ENCODE data around the gene DCAF12L1. TPM values are rescaled to one million over a fixed set of nuclear protein-coding genes. Genes with fewer than 3 reads are reported as not detected.

Gene DCAF12L1
- total and polyA plus RNA-seq, 4 donors = 0.02 to 2.7 (median 0.08) TPM; not detected in 1

- DNase-seq (ENCODE audit: low spot score) = no peak
- H3K4me3 ChIP-seq (ENCODE audit: low read depth in 1 of 3, low read length in 3 of 3) = no peak overlapping the region
- TF ChIP-seq NR2F2 (IDR thresholded peaks at IDR 0.05) = no peak
- no peak for TF ChIP-seq RXRA (IDR thresholded peaks at IDR 0.05)
Observed at GRCh38 chrX:126551306-126551705, 1.3 kb downstream of the DCAF12L1 start.

GRCh38 chrX:126550816-126551215 lies 1.8 kb downstream of the DCAF12L1 start:
- H3K4me3 ChIP-seq (ENCODE audit: low read depth in 1 of 3, low read length in 3 of 3) = no peak overlapping the region
- H3K27me3 ChIP-seq (ENCODE audit: control insufficient read depth in 4 of 4, insufficient read depth in 4 of 4, low read length in 3 of 4) = no peaks in the 10 kb centered on the region
- H3K27ac ChIP-seq (ENCODE audit: low read depth in 1 of 2, low read length in 2 of 2) = no peak overlapping the region
- TF ChIP-seq SP1 (IDR thresholded peaks at IDR 0.05) (no peak), GABPA (IDR thresholded peaks at IDR 0.05 in 1 of 2, conservative IDR thresholded peaks at IDR 0.05 in 1 of 2) (no peak), HNF4A (conservative IDR thresholded peaks at IDR 0.05) (no peak), CTCF (IDR thresholded peaks at IDR 0.05; ENCODE audit: low read depth, low read length, missing input control) (no peak), RAD21 (IDR thresholded peaks at IDR 0.05) (no peak), REST (IDR thresholded peaks at IDR 0.05) (no peak), FOXA1 (IDR thresholded peaks at IDR 0.05) (no peak), HNF4G (IDR thresholded peaks at IDR 0.05) (no peak), EGR1 (IDR thresholded peaks at IDR 0.05; ENCODE audit: low read depth in 2 of 2) (no peak), FOXA2 (IDR thresholded peaks at IDR 0.05) (no peak), YY1 (IDR thresholded peaks at IDR 0.05) (no peak), JUND (IDR thresholded peaks at IDR 0.05) (no peak), ATF3 (IDR thresholded peaks at IDR 0.05) (no peak)
- H3K9ac ChIP-seq (ENCODE audit: low read depth in 1 of 2, low read length in 2 of 2) = no peak overlapping the region
- no peaks in the 10 kb centered on the region for H3K4me1 ChIP-seq (ENCODE audit: control insufficient read depth in 4 of 4, insufficient read depth in 4 of 4, low read length in 3 of 4)
- WGBS = 76% methylated on average over 6 of the region's 6 CpGs
- H3K36me3 ChIP-seq (ENCODE audit: control insufficient read depth in 4 of 4, insufficient read depth in 3 of 4, low read depth in 1 of 4, low read length in 3 of 4) = no peaks in the 10 kb centered on the region
- no peaks in the 10 kb centered on the region for H3K9me3 ChIP-seq (ENCODE audit: control insufficient read depth in 4 of 4, low read length in 3 of 4)
- no peak for DNase-seq (ENCODE audit: low spot score)

More at GRCh38 chrX:126551306-126551705, 1.3 kb downstream of the DCAF12L1 start:
- no peaks in the 10 kb centered on the region for H3K27me3 ChIP-seq (ENCODE audit: control insufficient read depth in 4 of 4, insufficient read depth in 4 of 4, low read length in 3 of 4)
- no peak overlapping the region for H3K9ac ChIP-seq (ENCODE audit: low read depth in 1 of 2, low read length in 2 of 2)
- no peaks in the 10 kb centered on the region for H3K4me1 ChIP-seq (ENCODE audit: control insufficient read depth in 4 of 4, insufficient read depth in 4 of 4, low read length in 3 of 4)
- 95% methylated on average over 17 of the region's 17 CpGs for WGBS
- H3K36me3 ChIP-seq (ENCODE audit: control insufficient read depth in 4 of 4, insufficient read depth in 3 of 4, low read depth in 1 of 4, low read length in 3 of 4) = no peaks in the 10 kb centered on the region
- no peak overlapping the region for H3K27ac ChIP-seq (ENCODE audit: low read depth in 1 of 2, low read length in 2 of 2)
- no peaks in the 10 kb centered on the region for H3K9me3 ChIP-seq (ENCODE audit: control insufficient read depth in 4 of 4, low read length in 3 of 4)

All from liver (tissue), 9 donors.